Gastroesophageal sphincter (tissue), 4 donors: ENCODE measurements around the gene P2RX1. TPM values are rescaled to one million over a fixed set of nuclear protein-coding genes. Genes with fewer than 3 reads are reported as not detected.
A peak's percentile ranks its signal among the peaks of the same experiment; 100 is the strongest.

Source experiments
- ATAC-seq: fragments of 150-250 bp; one replicate; pipeline ENCODE4 v1.9.1; 2016; ENCODE audit warnings: mild to moderate bottlenecking, moderate library complexity
- H3K27ac ChIP-seq, 4 donors: fragments of 200-600 bp; sonication (generic) in 3 of 4; 1 replicate in 3 of 4; 2 replicates in 1 of 4; pipeline ENCODE4 v1.5.1; 2016 to 2019
- H3K27me3 ChIP-seq: fragments of 200-600 bp; sonication (generic); one replicate; pipeline ENCODE4 v1.5.1; 2019
- H3K36me3 ChIP-seq, 2 donors: fragments of 200-600 bp; sonication (generic); one replicate each; pipeline ENCODE4 v1.5.1; 2019; ENCODE audit warnings: control low read depth in 1 of 2
- H3K4me1 ChIP-seq, 3 donors: fragments of 200-600 bp; sonication (generic); 1 replicate in 2 of 3; 2 replicates in 1 of 3; pipeline ENCODE4 v1.5.1; 2016 to 2019; ENCODE audit warnings: control low read depth in 2 of 3
- H3K4me3 ChIP-seq, 2 donors: fragments of 200-600 bp; sonication (generic); one replicate each; pipeline ENCODE4 v1.5.1; 2019; ENCODE audit warnings: mild to moderate bottlenecking in 1 of 2, moderate library complexity in 1 of 2
- H3K9me3 ChIP-seq, 3 donors: fragments of 200-600 bp; sonication (generic); one replicate each; pipeline ENCODE4 v1.5.1; 2017 to 2019; ENCODE audit warnings: control low read depth in 2 of 3
- CTCF ChIP-seq, 4 experiments: fragments of 200-600 bp in 2 of 4; fragments of 450-650 bp in 2 of 4; sonication (generic) in 1 of 4; IDR thresholded peaks; one replicate each; pipeline ENCODE4 v1.5.1; 2017 to 2019; ENCODE audit warnings: antibody characterized with exemption in 4 of 4, mild to moderate bottlenecking in 2 of 4, moderate library complexity in 2 of 4
- EP300 ChIP-seq: sonication (generic); formaldehyde crosslinking; IDR thresholded peaks from one replicate; pipeline ENCODE4 v1.6.1; 2017; ENCODE audit warnings: antibody characterized with exemption, mild to moderate bottlenecking
- POLR2A ChIP-seq, 2 donors: fragments of 450-650 bp; IDR thresholded peaks; one replicate each; pipeline ENCODE4 v1.6.1; 2017; ENCODE audit warnings: antibody characterized with exemption in 2 of 2, mild to moderate bottlenecking in 2 of 2, moderate library complexity in 1 of 2
- POLR2AphosphoS5 ChIP-seq: sonication (generic); formaldehyde crosslinking; IDR thresholded peaks from one replicate; pipeline ENCODE4 v1.6.1; 2017; ENCODE audit warnings: antibody characterized with exemption
- WGBS, 2 donors: methylation state at CpG; one replicate each; pipeline ENCODE4 v1.1.5; 2018; ENCODE audit warnings: low coverage in 1 of 2; 5-methylcytosine and 5-hydroxymethylcytosine counted together
- total RNA-seq, 4 donors: library from RNA; depleted of rRNA; stranded (reverse); fragments of >200 nt; gene quantifications; one replicate each; pipeline ENCODE4 v1.1.0, GENCODE V29; 2016

The P2RX1 gene
- total RNA-seq, 4 donors from 2014 or later: 1.6 to 11.6 (median 3.2) TPM

GRCh38 chr17:3911271-3912053 lies 4.8 kb downstream of the P2RX1 start:
- Histone ChIP-seq H3K4me3 (no peak overlapping the region), H3K4me1 (peaks cover 0 to 21% (median 0%) of the 10 kb centered on the region in 3 donors), H3K27me3 (no peaks in the 10 kb centered on the region), H3K9me3 (no peaks in the 10 kb centered on the region), H3K27ac (peak overlapping the region in 1 of 4 donors; percentile 42), H3K36me3 (no peaks in the 10 kb centered on the region)
- TF ChIP-seq POLR2AphosphoS5 (no peak), EP300 (no peak), CTCF (IDR thresholded peaks at IDR 0.05) (no peak), POLR2A (IDR thresholded peaks at IDR 0.05) (no peak)
- peak; percentile 47 for ATAC-seq
- WGBS, 2 donors: 20 to 60% methylated on average over 2 to 15 of the region's 30 CpGs

- Histone ChIP-seq H3K27ac (peak overlapping the region in 1 of 4 donors; percentile 42), H3K36me3 (no peaks in the 10 kb centered on the region), H3K27me3 (no peaks in the 10 kb centered on the region), H3K4me3 (no peak overlapping the region), H3K9me3 (no peaks in the 10 kb centered on the region), H3K4me1 (peaks cover 0 to 17% (median 0%) of the 10 kb centered on the region in 3 donors)
- WGBS, 2 donors: 85% methylated on average over 3 to 7 of the region's 11 CpGs
- ATAC-seq: no peak
- TF ChIP-seq POLR2A (IDR thresholded peaks at IDR 0.05) (no peak), POLR2AphosphoS5 (no peak), EP300 (no peak), CTCF (IDR thresholded peaks at IDR 0.05) (no peak)
These were observed 5.6 kb downstream of the P2RX1 start for GRCh38 chr17:3910420-3911270.

GRCh38 chr17:3909257-3909656 lies 7.0 kb downstream of the P2RX1 start:
- Histone ChIP-seq H3K4me1 (peaks cover 0 to 15% (median 0%) of the 10 kb centered on the region in 3 donors), H3K27me3 (no peaks in the 10 kb centered on the region), H3K36me3 (no peaks in the 10 kb centered on the region), H3K9me3 (no peaks in the 10 kb centered on the region), H3K4me3 (no peak overlapping the region), H3K27ac (no peak overlapping the region)
- ATAC-seq: no peak
- WGBS, 2 donors: 92 to 95% methylated on average over 2 to 4 of the region's 12 CpGs
- TF ChIP-seq EP300: no peak
- TF ChIP-seq POLR2AphosphoS5: no peak
- no peak for TF ChIP-seq CTCF (IDR thresholded peaks at IDR 0.05)
- no peak for TF ChIP-seq POLR2A (IDR thresholded peaks at IDR 0.05)

GRCh38 chr17:3907483-3908216 lies 8.6 kb downstream of the P2RX1 start:
- Histone ChIP-seq H3K4me3 (no peak overlapping the region), H3K27me3 (no peaks in the 10 kb centered on the region), H3K27ac (no peak overlapping the region), H3K4me1 (peaks cover 0 to 4% (median 0%) of the 10 kb centered on the region in 3 donors), H3K9me3 (no peaks in the 10 kb centered on the region), H3K36me3 (no peaks in the 10 kb centered on the region)
- no peak for ATAC-seq
- TF ChIP-seq POLR2AphosphoS5: no peak
- TF ChIP-seq CTCF (IDR thresholded peaks at IDR 0.05): peak in 2 of 4 experiments; percentile 11 to 35
- no CpG with 5 or more reads among the region's 11 CpGs for WGBS, 2 donors
